ENCODE measurements around the gene SLC50A1. TPM values are rescaled to one million over a fixed set of nuclear protein-coding genes. Genes with fewer than 3 reads are reported as not detected.

Gene SLC50A1
- total RNA-seq, 1 experiment from 2014 or later = 38.4 TPM

GRCh38 chr1:155110826-155111225, 24.8 kb upstream of the SLC50A1 start:
- CTCF ChIA-PET = interaction anchor here (0.6 kb wide), 1 partner anchor 12 kb away, joined by 4 read pairs; no protein-coding TSS in a partner anchor
- Histone ChIP-seq H3K27me3 (replicated peaks; ENCODE audit: control insufficient read depth, insufficient read depth, low read length) (no peaks in the 10 kb centered on the region), H3K36me3 (ENCODE audit: control insufficient read depth, insufficient read depth, low read length) (no peaks in the 10 kb centered on the region), H3K4me1 (peaks cover 24% of the 10 kb centered on the region), H3K9me3 (no peaks in the 10 kb centered on the region), H3K4me3 (ENCODE audit: low read depth, low read length) (no peak overlapping the region)
- no peak overlapping the region for H3K4me3 Mint-ChIP-seq (ENCODE audit: unreplicated experiment)
- intact Hi-C loops (cut with micrococcal nuclease; ENCODE audit: unreplicated experiment) = no loop called here
- H3K36me3 Mint-ChIP-seq (ENCODE audit: insufficient read depth, unreplicated experiment) = no peaks in the 10 kb centered on the region
- no peak overlapping the region for H3K27ac Mint-ChIP-seq (ENCODE audit: unreplicated experiment)
- POLR2A ChIA-PET = no interaction called here
- H3K27me3 Mint-ChIP-seq (ENCODE audit: insufficient read depth, unreplicated experiment) = no peaks in the 10 kb centered on the region
- no TSS peak for BruUV-seq (replicated peaks)
- H3K9me3 Mint-ChIP-seq (ENCODE audit: unreplicated experiment) = no peaks in the 10 kb centered on the region
- H3K4me1 Mint-ChIP-seq (ENCODE audit: low read depth, unreplicated experiment) = peaks cover 1% of the 10 kb centered on the region
- DNase-seq = no peak
- no peak for TF ChIP-seq CTCF (IDR thresholded peaks at IDR 0.05; ENCODE audit: insufficient read depth in 1 of 2, low read depth in 1 of 2, low read length in 1 of 2, severe bottlenecking in 1 of 2, unreplicated experiment in 1 of 2)

DNA sequence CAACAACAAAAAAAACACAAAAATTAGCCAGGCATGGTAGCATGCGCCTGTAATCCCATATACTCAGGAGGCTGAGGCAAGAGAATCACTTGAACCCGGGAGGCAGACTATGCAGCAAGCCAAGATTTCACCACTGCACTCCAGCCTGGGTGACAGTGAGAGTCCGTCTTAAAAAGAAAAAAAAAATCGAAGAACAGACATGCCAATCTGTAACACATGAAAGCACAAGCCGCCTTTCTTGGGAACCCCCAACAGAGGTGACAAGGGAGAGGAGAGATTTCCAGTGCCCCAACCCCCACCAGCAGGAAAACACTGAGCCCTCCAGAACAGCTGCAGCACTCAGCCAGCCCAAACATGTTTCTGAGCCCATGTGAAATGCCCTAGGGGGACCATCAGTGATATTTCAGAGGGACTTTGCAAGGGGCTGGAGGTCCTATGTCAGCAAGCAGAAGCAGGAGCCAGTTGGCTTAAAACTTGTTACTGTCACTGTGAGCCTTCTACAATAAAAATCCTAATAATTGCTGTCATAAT, 22.1 kb upstream of the SLC50A1 start:
- ChIA-PET POLR2A (no interaction called here), CTCF (no interaction called here)
- Histone ChIP-seq H3K4me3 (ENCODE audit: low read depth, low read length) (no peak overlapping the region), H3K27me3 (replicated peaks; ENCODE audit: control insufficient read depth, insufficient read depth, low read length) (no peaks in the 10 kb centered on the region), H3K4me1 (no peaks in the 10 kb centered on the region), H3K9me3 (no peaks in the 10 kb centered on the region), H3K36me3 (ENCODE audit: control insufficient read depth, insufficient read depth, low read length) (no peaks in the 10 kb centered on the region)
- Mint-ChIP-seq H3K27me3 (ENCODE audit: insufficient read depth, unreplicated experiment) (no peaks in the 10 kb centered on the region), H3K4me1 (ENCODE audit: low read depth, unreplicated experiment) (no peaks in the 10 kb centered on the region), H3K36me3 (ENCODE audit: insufficient read depth, unreplicated experiment) (no peaks in the 10 kb centered on the region), H3K9me3 (ENCODE audit: unreplicated experiment) (no peaks in the 10 kb centered on the region), H3K4me3 (ENCODE audit: unreplicated experiment) (no peak overlapping the region), H3K27ac (ENCODE audit: unreplicated experiment) (no peak overlapping the region)
- intact Hi-C loops (cut with micrococcal nuclease; ENCODE audit: unreplicated experiment) = no loop called here
- no peak for DNase-seq
- no TSS peak for BruUV-seq (replicated peaks)
- no peak for TF ChIP-seq CTCF (IDR thresholded peaks at IDR 0.05; ENCODE audit: insufficient read depth in 1 of 2, low read depth in 1 of 2, low read length in 1 of 2, severe bottlenecking in 1 of 2, unreplicated experiment in 1 of 2)

DNA sequence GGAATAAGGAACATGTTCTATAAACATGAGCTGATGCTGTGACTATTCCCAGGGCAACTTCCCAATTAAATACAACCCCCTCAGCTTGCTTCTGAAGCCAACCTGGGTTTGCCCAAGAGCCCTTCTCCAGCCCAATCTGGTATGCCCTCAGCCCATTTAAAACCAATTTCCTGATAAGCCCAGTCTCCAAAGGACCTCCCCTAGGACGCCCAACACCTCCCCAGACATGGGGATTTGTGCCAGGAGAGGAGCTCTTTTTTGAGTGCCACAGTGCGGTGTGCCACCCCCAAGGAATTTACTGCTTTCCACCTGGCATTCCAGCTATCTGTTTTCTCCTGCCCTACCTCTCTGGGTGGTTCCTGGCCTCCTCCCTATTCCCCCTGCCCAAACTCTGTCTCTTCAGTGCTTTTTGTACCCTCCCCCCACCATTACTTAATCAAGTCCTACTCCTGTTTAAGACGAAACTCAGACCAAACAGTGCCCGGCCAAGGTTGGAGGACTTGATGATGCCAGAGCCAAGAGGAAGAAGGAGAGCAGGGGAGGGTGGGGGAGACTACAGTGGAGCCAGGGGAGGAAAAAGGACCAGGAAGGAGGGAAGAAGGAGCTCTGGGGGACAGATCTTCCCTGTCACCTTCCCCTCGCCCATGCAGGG, 19.4 kb upstream of the SLC50A1 start:
- no peak overlapping the region for H3K4me3 ChIP-seq (ENCODE audit: low read depth, low read length)
- BruUV-seq (replicated peaks) = no TSS peak
- DNase-seq = no peak
- Mint-ChIP-seq H3K4me1 (ENCODE audit: low read depth, unreplicated experiment) (peaks cover 9% of the 10 kb centered on the region), H3K27me3 (ENCODE audit: insufficient read depth, unreplicated experiment) (no peaks in the 10 kb centered on the region), H3K4me3 (ENCODE audit: unreplicated experiment) (no peak overlapping the region), H3K36me3 (ENCODE audit: insufficient read depth, unreplicated experiment) (no peaks in the 10 kb centered on the region), H3K9me3 (ENCODE audit: unreplicated experiment) (no peaks in the 10 kb centered on the region), H3K27ac (ENCODE audit: unreplicated experiment) (no peak overlapping the region)
- H3K9me3 ChIP-seq = no peaks in the 10 kb centered on the region
- no peaks in the 10 kb centered on the region for H3K36me3 ChIP-seq (ENCODE audit: control insufficient read depth, insufficient read depth, low read length)
- no peak for TF ChIP-seq CTCF (IDR thresholded peaks at IDR 0.05; ENCODE audit: insufficient read depth in 1 of 2, low read depth in 1 of 2, low read length in 1 of 2, severe bottlenecking in 1 of 2, unreplicated experiment in 1 of 2)
- ChIA-PET CTCF (interaction anchor here (0.6 to 1.1 kb wide), 2 partner anchors 14 to 25 kb away, joined by 3 to 5 read pairs; no protein-coding TSS in a partner anchor), POLR2A (no interaction called here)
- intact Hi-C loops (cut with micrococcal nuclease; ENCODE audit: unreplicated experiment) = no loop called here
- H3K4me1 ChIP-seq = peaks cover 17% of the 10 kb centered on the region
- H3K27me3 ChIP-seq (replicated peaks; ENCODE audit: control insufficient read depth, insufficient read depth, low read length) = no peaks in the 10 kb centered on the region

Data from Caco-2 (cell line).